ENCODE measurements around the gene L3MBTL4.

DNA sequence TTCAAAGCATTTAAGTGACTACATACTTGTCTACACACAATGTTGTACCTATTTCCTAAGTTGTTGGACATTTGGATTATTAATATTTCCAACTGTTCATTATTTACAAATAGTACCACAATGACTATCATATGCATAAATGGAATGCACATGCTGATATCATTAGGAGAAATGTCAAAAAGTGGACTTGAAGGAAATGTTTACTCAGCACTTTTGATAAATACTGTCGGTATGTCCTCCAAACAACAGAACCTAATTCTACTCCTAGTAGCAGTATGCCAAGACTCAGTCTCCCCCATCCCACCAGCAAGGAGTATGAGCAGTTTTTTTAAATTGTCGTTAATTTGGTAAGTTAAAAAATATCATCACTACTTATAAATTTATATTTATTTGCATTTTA is 116.8 kb downstream of the L3MBTL4 start:
- TF ChIP-seq, protein P1, sequence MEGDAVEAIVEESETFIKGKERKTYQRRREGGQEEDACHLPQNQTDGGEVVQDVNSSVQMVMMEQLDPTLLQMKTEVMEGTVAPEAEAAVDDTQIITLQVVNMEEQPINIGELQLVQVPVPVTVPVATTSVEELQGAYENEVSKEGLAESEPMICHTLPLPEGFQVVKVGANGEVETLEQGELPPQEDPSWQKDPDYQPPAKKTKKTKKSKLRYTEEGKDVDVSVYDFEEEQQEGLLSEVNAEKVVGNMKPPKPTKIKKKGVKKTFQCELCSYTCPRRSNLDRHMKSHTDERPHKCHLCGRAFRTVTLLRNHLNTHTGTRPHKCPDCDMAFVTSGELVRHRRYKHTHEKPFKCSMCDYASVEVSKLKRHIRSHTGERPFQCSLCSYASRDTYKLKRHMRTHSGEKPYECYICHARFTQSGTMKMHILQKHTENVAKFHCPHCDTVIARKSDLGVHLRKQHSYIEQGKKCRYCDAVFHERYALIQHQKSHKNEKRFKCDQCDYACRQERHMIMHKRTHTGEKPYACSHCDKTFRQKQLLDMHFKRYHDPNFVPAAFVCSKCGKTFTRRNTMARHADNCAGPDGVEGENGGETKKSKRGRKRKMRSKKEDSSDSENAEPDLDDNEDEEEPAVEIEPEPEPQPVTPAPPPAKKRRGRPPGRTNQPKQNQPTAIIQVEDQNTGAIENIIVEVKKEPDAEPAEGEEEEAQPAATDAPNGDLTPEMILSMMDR (IDR thresholded peaks at IDR 0.05 in 2 of 3, conservative IDR thresholded peaks at IDR 0.05 in 1 of 3; ENCODE audit: control insufficient read depth in 2 of 3, extremely low read depth in 1 of 3, insufficient read depth in 1 of 3, low read depth in 3 of 3, low read length in 3 of 3): no peak
- no peak for TF ChIP-seq SUZ12 (IDR thresholded peaks at IDR 0.05; ENCODE audit: unreplicated experiment)
- no peak for TF ChIP-seq SP1 (IDR thresholded peaks at IDR 0.05; ENCODE audit: low read depth, low read length)
